C4-2B (cell line): ENCODE data around the gene ASB12.

Experiments
- ZFX ChIP-seq: fragments of 450-650 bp; IDR thresholded peaks from 2 replicates; pipeline ENCODE4 v1.6.1; 2017
- TF ChIP-seq, protein P1 (sequence below): fragments of 450-650 bp; conservative IDR thresholded peaks from 2 replicates; pipeline ENCODE4 v1.5.1; 2017; ENCODE audit warnings: mild to moderate bottlenecking

- TF ChIP-seq, protein P1, sequence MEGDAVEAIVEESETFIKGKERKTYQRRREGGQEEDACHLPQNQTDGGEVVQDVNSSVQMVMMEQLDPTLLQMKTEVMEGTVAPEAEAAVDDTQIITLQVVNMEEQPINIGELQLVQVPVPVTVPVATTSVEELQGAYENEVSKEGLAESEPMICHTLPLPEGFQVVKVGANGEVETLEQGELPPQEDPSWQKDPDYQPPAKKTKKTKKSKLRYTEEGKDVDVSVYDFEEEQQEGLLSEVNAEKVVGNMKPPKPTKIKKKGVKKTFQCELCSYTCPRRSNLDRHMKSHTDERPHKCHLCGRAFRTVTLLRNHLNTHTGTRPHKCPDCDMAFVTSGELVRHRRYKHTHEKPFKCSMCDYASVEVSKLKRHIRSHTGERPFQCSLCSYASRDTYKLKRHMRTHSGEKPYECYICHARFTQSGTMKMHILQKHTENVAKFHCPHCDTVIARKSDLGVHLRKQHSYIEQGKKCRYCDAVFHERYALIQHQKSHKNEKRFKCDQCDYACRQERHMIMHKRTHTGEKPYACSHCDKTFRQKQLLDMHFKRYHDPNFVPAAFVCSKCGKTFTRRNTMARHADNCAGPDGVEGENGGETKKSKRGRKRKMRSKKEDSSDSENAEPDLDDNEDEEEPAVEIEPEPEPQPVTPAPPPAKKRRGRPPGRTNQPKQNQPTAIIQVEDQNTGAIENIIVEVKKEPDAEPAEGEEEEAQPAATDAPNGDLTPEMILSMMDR = no peak
- TF ChIP-seq ZFX = no peak
Observed at GRCh38 chrX:64192673-64193072, 37.7 kb downstream of the ASB12 start.
